Panc1 (cell line): ENCODE measurements around the gene CYP1A2. TPM values are rescaled to one million over a fixed set of nuclear protein-coding genes. Genes with fewer than 3 reads are reported as not detected.

Experiments used
- ATAC-seq: fragments of 200-7000 bp; cut with Tn5 transposase; 2 replicates; pipeline ENCODE4 v1.9.1; 2020; ENCODE audit warnings: mild to moderate bottlenecking, moderate library complexity
- BruUV-seq: library from RNA; stranded (reverse); fragments of 400-500 nt; replicated peaks from 2 replicates; lab custom pipeline; 2021; lab: Mats Ljungman, UMichigan
- CTCF ChIA-PET: fragments of 300-600 bp; sonication (Branson Sonifier 250); formaldehyde crosslinking; loops from one replicate; lab custom pipeline; 2022; ENCODE audit warnings: antibody characterized with exemption; lab: Charles Lee
- POLR2A ChIA-PET: fragments of 300-600 bp; sonication (Branson Sonifier 250); formaldehyde crosslinking; loops from one replicate; lab custom pipeline; 2022; ENCODE audit warnings: antibody characterized with exemption; lab: Charles Lee
- DNase-seq: peaks from one replicate; pipeline ENCODE4 v3.0.0-alpha.2; 2010; ENCODE audit warnings: low read depth, low spot score
- H3K27ac ChIP-seq: 2 replicates; pipeline ENCODE4 v1.5.1; 2011; ENCODE audit warnings: mild to moderate bottlenecking, low read length, inconsistent platforms
- H3K27me3 ChIP-seq: fragments of 200-500 bp; sonication (Bioruptor generic); 2 replicates; pipeline ENCODE4 v1.6.0; 2014; ENCODE audit warnings: low read length, inconsistent platforms; ENCODE audit not compliant: control insufficient read depth, insufficient read depth
- H3K36me3 ChIP-seq: fragments of 200-500 bp; sonication (Bioruptor generic); 2 replicates; pipeline ENCODE4 v1.5.1; 2014; ENCODE audit warnings: inconsistent platforms, mild to moderate bottlenecking, low read length, moderate library complexity; ENCODE audit not compliant: control insufficient read depth, insufficient read depth
- H3K4me1 ChIP-seq: 2 replicates; pipeline ENCODE4 v1.5.1; 2011; ENCODE audit warnings: inconsistent platforms, mild to moderate bottlenecking, low read length, moderate library complexity; ENCODE audit not compliant: control insufficient read depth, insufficient read depth
- H3K4me3 ChIP-seq, 2 experiments: 2 replicates each; pipeline ENCODE4 v1.5.1; 2011 to 2012; ENCODE audit warnings: low read depth in 2 of 2, low read length in 2 of 2, mild to moderate bottlenecking in 2 of 2, inconsistent platforms in 1 of 2, moderate library complexity in 1 of 2
- H3K9me3 ChIP-seq: fragments of 200-500 bp; sonication (Bioruptor generic); 2 replicates; pipeline ENCODE4 v1.5.1; 2014; ENCODE audit warnings: low read depth, mild to moderate bottlenecking, inconsistent platforms, low read length, moderate library complexity; ENCODE audit not compliant: control insufficient read depth, insufficient read depth
- POLR2AphosphoS5 ChIP-seq: IDR thresholded peaks from 2 replicates; pipeline ENCODE4 v1.6.1; 2012; ENCODE audit warnings: mild to moderate bottlenecking, low read depth, low read length, moderate library complexity
- SIN3A ChIP-seq: IDR thresholded peaks from 2 replicates; pipeline ENCODE4 v1.6.1; 2012; ENCODE audit warnings: low read depth, mild to moderate bottlenecking, low read length, moderate library complexity, borderline replicate concordance; ENCODE audit not compliant: insufficient read depth
- TCF7L2 ChIP-seq: IDR thresholded peaks from 2 replicates; pipeline ENCODE4 v1.6.1; 2011; ENCODE audit warnings: mild to moderate bottlenecking, low read depth, low read length, inconsistent platforms
- in situ Hi-C: cut with HindIII; loops from 2 replicates; pipeline ENCODE4 v1.10.0; 2016; ENCODE audit warnings: low sequenced_read_pairs, low pct_unique_long_range_greater_than_20kb
- intact Hi-C: fragments of 100-400 bp; cut with micrococcal nuclease; formaldehyde crosslinking; loops from one replicate; pipeline ENCODE4 v1.10.0; 2022; ENCODE audit not compliant: unreplicated experiment
- total RNA-seq: library from RNA; stranded (reverse); gene quantifications from one replicate; pipeline ENCODE4 v1.2.1, GENCODE V29; 2021; ENCODE audit not compliant: unreplicated experiment
- TF ChIP-seq, protein P1 (sequence below), 2 experiments: IDR thresholded peaks; 2 replicates each; pipeline ENCODE4 v1.6.1; 2011 to 2012; ENCODE audit warnings: low read depth in 2 of 2, control low read depth in 1 of 2, low read length in 1 of 2, mild to moderate bottlenecking in 1 of 2, moderate library complexity in 1 of 2; ENCODE audit not compliant: insufficient read depth in 1 of 2
- TF ChIP-seq, protein P2 (sequence below): fragments of 450-650 bp; IDR thresholded peaks from 2 replicates; pipeline ENCODE4 v1.5.1; 2017; ENCODE audit warnings: mild to moderate bottlenecking

CYP1A2 gene
- total RNA-seq, 1 experiment from 2014 or later, result not detected

DNA sequence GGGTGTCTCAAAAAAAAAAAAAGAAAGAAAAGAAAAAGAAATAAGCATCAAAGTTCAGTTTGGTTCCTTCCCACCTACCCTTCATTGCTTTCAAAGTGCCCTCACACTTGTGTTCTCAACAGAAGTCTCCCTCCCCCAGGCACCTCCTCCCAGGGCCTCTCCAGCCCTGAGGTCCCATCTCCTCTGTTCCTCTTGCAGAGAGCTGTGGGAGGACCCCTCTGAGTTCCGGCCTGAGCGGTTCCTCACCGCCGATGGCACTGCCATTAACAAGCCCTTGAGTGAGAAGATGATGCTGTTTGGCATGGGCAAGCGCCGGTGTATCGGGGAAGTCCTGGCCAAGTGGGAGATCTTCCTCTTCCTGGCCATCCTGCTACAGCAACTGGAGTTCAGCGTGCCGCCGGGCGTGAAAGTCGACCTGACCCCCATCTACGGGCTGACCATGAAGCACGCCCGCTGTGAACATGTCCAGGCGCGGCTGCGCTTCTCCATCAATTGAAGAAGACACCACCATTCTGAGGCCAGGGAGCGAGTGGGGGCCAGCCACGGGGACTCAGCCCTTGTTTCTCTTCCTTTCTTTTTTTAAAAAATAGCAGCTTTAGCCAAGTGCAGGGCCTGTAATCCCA, 6.1 kb downstream of the CYP1A2 start:
- intact Hi-C loops (no loop called here), in situ Hi-C loops (loop anchor here (25.0 kb wide), 1 partner anchor 117 kb away; no protein-coding TSS in a partner anchor)
- DNase-seq, result no peak
- no peaks in the 10 kb centered on the region for H3K9me3 ChIP-seq
- CTCF ChIA-PET, result interaction anchor here (0.6 kb wide), 2 partner anchors 42 to 133 kb away, joined by 5 to 7 read pairs; no protein-coding TSS in a partner anchor
- TF ChIP-seq TCF7L2, result no peak
- TF ChIP-seq, protein P1, sequence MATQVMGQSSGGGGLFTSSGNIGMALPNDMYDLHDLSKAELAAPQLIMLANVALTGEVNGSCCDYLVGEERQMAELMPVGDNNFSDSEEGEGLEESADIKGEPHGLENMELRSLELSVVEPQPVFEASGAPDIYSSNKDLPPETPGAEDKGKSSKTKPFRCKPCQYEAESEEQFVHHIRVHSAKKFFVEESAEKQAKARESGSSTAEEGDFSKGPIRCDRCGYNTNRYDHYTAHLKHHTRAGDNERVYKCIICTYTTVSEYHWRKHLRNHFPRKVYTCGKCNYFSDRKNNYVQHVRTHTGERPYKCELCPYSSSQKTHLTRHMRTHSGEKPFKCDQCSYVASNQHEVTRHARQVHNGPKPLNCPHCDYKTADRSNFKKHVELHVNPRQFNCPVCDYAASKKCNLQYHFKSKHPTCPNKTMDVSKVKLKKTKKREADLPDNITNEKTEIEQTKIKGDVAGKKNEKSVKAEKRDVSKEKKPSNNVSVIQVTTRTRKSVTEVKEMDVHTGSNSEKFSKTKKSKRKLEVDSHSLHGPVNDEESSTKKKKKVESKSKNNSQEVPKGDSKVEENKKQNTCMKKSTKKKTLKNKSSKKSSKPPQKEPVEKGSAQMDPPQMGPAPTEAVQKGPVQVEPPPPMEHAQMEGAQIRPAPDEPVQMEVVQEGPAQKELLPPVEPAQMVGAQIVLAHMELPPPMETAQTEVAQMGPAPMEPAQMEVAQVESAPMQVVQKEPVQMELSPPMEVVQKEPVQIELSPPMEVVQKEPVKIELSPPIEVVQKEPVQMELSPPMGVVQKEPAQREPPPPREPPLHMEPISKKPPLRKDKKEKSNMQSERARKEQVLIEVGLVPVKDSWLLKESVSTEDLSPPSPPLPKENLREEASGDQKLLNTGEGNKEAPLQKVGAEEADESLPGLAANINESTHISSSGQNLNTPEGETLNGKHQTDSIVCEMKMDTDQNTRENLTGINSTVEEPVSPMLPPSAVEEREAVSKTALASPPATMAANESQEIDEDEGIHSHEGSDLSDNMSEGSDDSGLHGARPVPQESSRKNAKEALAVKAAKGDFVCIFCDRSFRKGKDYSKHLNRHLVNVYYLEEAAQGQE (IDR thresholded peaks at IDR 0.05; ENCODE audit: insufficient read depth in 1 of 2, low read depth in 2 of 2, low read length in 1 of 2), result no peak
- no peak for TF ChIP-seq SIN3A
- TF ChIP-seq POLR2AphosphoS5, result no peak
- TF ChIP-seq, protein P2, sequence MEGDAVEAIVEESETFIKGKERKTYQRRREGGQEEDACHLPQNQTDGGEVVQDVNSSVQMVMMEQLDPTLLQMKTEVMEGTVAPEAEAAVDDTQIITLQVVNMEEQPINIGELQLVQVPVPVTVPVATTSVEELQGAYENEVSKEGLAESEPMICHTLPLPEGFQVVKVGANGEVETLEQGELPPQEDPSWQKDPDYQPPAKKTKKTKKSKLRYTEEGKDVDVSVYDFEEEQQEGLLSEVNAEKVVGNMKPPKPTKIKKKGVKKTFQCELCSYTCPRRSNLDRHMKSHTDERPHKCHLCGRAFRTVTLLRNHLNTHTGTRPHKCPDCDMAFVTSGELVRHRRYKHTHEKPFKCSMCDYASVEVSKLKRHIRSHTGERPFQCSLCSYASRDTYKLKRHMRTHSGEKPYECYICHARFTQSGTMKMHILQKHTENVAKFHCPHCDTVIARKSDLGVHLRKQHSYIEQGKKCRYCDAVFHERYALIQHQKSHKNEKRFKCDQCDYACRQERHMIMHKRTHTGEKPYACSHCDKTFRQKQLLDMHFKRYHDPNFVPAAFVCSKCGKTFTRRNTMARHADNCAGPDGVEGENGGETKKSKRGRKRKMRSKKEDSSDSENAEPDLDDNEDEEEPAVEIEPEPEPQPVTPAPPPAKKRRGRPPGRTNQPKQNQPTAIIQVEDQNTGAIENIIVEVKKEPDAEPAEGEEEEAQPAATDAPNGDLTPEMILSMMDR, result no peak
- no peak for ATAC-seq
- POLR2A ChIA-PET, result no interaction called here
- H3K27me3 ChIP-seq, result no peaks in the 10 kb centered on the region
- no peaks in the 10 kb centered on the region for H3K36me3 ChIP-seq
- no TSS peak for BruUV-seq
- H3K4me1 ChIP-seq, result no peaks in the 10 kb centered on the region
- H3K27ac ChIP-seq, result no peak overlapping the region
- no peak overlapping the region for H3K4me3 ChIP-seq

DNA sequence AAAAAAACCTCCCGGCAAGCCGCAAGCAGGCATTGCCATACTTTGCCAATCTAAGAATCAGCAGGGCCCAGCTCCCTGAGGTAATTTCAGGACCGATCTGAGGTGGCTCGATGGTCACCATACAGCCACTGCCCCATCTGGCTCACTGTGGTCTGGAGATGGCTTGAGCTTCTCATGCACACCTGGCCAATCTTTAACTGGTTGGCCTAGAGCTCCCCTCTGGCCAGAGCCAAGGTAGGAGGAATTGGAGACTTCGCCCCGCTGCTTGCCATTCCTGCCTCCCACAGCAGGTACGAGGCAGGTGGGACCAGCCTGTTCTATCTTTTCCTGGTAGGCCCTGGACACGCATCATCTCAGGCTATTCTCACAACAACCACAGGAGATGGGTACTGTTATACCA, 10.1 kb downstream of the CYP1A2 start:
- Histone ChIP-seq H3K4me1 (no peaks in the 10 kb centered on the region), H3K9me3 (no peaks in the 10 kb centered on the region), H3K27ac (no peak overlapping the region), H3K36me3 (no peaks in the 10 kb centered on the region), H3K27me3 (no peaks in the 10 kb centered on the region), H3K4me3 (no peak overlapping the region)
- intact Hi-C loops (no loop called here), in situ Hi-C loops (loop anchor here (25.0 kb wide), 1 partner anchor 121 kb away; no protein-coding TSS in a partner anchor)
- TF ChIP-seq TCF7L2 (no peak), POLR2AphosphoS5 (no peak)
- DNase-seq (no peak), ATAC-seq (no peak)
- ChIA-PET CTCF (no interaction called here), POLR2A (no interaction called here)
- BruUV-seq, result no TSS peak

DNA sequence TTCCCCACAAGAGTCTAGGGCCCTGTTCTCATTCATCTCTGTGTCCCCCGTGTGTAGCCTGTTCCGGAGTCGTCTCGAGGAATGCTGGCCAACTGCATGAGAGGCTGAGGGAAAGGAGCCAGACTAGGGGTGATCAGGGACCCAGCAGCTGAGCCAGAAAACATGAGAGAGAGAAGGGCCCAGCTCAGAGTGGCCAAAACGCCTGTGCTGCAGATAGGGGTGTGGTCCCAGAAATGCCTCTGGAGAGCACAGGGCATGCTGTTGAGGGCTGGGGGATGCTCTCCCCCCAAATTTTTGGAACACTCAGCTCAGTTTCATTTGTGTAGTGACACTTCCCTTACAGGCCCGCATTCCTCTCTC, 14.1 kb downstream of the CYP1A2 start:
- no peaks in the 10 kb centered on the region for H3K9me3 ChIP-seq
- DNase-seq (no peak), ATAC-seq (0 out of 2 replicates have a peak, but pooled peaks have one; percentile 21)
- no TSS peak for BruUV-seq
- ChIA-PET CTCF (interaction anchor here (0.6 to 1.9 kb wide), 3 partner anchors 110 to 131 kb away, joined by 3 to 8 read pairs (median 7); no protein-coding TSS in a partner anchor), POLR2A (no interaction called here)
- no peaks in the 10 kb centered on the region for H3K36me3 ChIP-seq
- no peaks in the 10 kb centered on the region; the same call in 1 of the 2 replicates for H3K4me1 ChIP-seq
- H3K4me3 ChIP-seq, result no peak overlapping the region
- TF ChIP-seq SIN3A (no peak), POLR2AphosphoS5 (no peak), TCF7L2 (no peak)
- TF ChIP-seq, protein P2, result no peak
- TF ChIP-seq, protein P1 (IDR thresholded peaks at IDR 0.05; ENCODE audit: insufficient read depth in 1 of 2, low read depth in 2 of 2, low read length in 1 of 2), result no peak
- no peak overlapping the region for H3K27ac ChIP-seq
- in situ Hi-C loops (loop anchor here (25.0 kb wide), 1 partner anchor 125 kb away; no protein-coding TSS in a partner anchor), intact Hi-C loops (no loop called here)
- no peaks in the 10 kb centered on the region for H3K27me3 ChIP-seq
